CD1c-positive myeloid dendritic cell (primary cell): ENCODE data around the gene ADGRD1.

ENCODE experiments used
- DNase-seq: peaks from one replicate; pipeline ENCODE4 v3.0.0-alpha.2; 2016; ENCODE audit errors: extremely low spot score

ADGRD1 gene

GRCh38 chr12:131135786-131136538, 182.3 kb downstream of the ADGRD1 start:
- no peak for DNase-seq

GRCh38 chr12:131136539-131136872, 182.8 kb downstream of the ADGRD1 start:
- no peak for DNase-seq

GRCh38 chr12:131137009-131137835, 183.5 kb downstream of the ADGRD1 start:
- DNase-seq: no peak

- no peak for DNase-seq
These were observed 184.3 kb downstream of the ADGRD1 start for GRCh38 chr12:131137836-131138637.

- DNase-seq: no peak
These were observed 185.1 kb downstream of the ADGRD1 start for GRCh38 chr12:131138638-131139362.

GRCh38 chr12:131139363-131140068, 185.8 kb downstream of the ADGRD1 start:
- DNase-seq: no peak

- no peak for DNase-seq
These were observed 186.3 kb downstream of the ADGRD1 start for GRCh38 chr12:131140069-131140435.

- no peak for DNase-seq
These were observed 187.0 kb downstream of the ADGRD1 start for GRCh38 chr12:131140697-131141096.

- no peak for DNase-seq
These were observed 187.8 kb downstream of the ADGRD1 start for GRCh38 chr12:131141514-131141913.

GRCh38 chr12:131142891-131143657, 189.4 kb downstream of the ADGRD1 start:
- peak; percentile 33 for DNase-seq

- DNase-seq: no peak
These were observed 192.5 kb downstream of the ADGRD1 start for GRCh38 chr12:131146173-131146675.

- DNase-seq: no peak
These were observed 193.6 kb downstream of the ADGRD1 start for GRCh38 chr12:131147293-131147692.

- peak; percentile 57 for DNase-seq
These were observed 194.2 kb downstream of the ADGRD1 start for GRCh38 chr12:131147894-131148293.

GRCh38 chr12:131151558-131152345, 198.0 kb downstream of the ADGRD1 start:
- DNase-seq: no peak

- DNase-seq: no peak
These were observed 198.9 kb downstream of the ADGRD1 start for GRCh38 chr12:131152587-131152986.

- DNase-seq: no peak
These were observed 199.3 kb downstream of the ADGRD1 start for GRCh38 chr12:131153016-131153415.

- no peak for DNase-seq
These were observed 200.2 kb downstream of the ADGRD1 start for GRCh38 chr12:131153956-131154355.

- DNase-seq: no peak
These were observed 201.4 kb downstream of the ADGRD1 start for GRCh38 chr12:131155131-131155530.

GRCh38 chr12:131157743-131158142, 204.0 kb downstream of the ADGRD1 start:
- no peak for DNase-seq
